Muscle layer of duodenum (tissue), 2 donors: ENCODE data around the gene ZNF385B.

Experiments used
- H3K27ac ChIP-seq: one replicate; pipeline ENCODE4 v1.7.0; 2013; ENCODE audit warnings: mild to moderate bottlenecking, low read length
- H3K27me3 ChIP-seq: one replicate; pipeline ENCODE4 v1.7.0; 2013; ENCODE audit warnings: low read depth, mild to moderate bottlenecking, control low read depth, low read length
- H3K36me3 ChIP-seq, 2 donors: one replicate each; pipeline ENCODE4 v1.7.0; 2013; ENCODE audit warnings: low read length in 2 of 2, control low read depth in 1 of 2, mild to moderate bottlenecking in 1 of 2; ENCODE audit not compliant: insufficient read depth in 2 of 2, control insufficient read depth in 1 of 2
- H3K4me1 ChIP-seq, 2 donors: one replicate each; pipeline ENCODE4 v1.7.0; 2013; ENCODE audit warnings: low read length in 2 of 2, mild to moderate bottlenecking in 2 of 2, control low read depth in 1 of 2, moderate library complexity in 1 of 2; ENCODE audit not compliant: insufficient read depth in 2 of 2, control insufficient read depth in 1 of 2
- H3K4me3 ChIP-seq, 2 donors: one replicate each; pipeline ENCODE4 v1.7.0; 2013; ENCODE audit warnings: low read length in 2 of 2, low read depth in 1 of 2, mild to moderate bottlenecking in 1 of 2
- H3K9me3 ChIP-seq, 2 donors: one replicate each; pipeline ENCODE4 v1.7.0; 2013; ENCODE audit warnings: low read length in 2 of 2, control low read depth in 1 of 2, mild to moderate bottlenecking in 1 of 2; ENCODE audit not compliant: control insufficient read depth in 1 of 2
- donor health status: healthy.

ZNF385B gene

GRCh38 chr2:179772346-179772745, 89.1 kb downstream of the ZNF385B start:
- no peaks in the 10 kb centered on the region for H3K36me3 ChIP-seq
- H3K27ac ChIP-seq: no peak overlapping the region
- H3K4me3 ChIP-seq: no peak overlapping the region
- peaks cover 0 to 12% of the 10 kb centered on the region in 2 donors for H3K4me1 ChIP-seq
- no peaks in the 10 kb centered on the region for H3K9me3 ChIP-seq
- H3K27me3 ChIP-seq: no peaks in the 10 kb centered on the region

- Histone ChIP-seq H3K27me3 (no peaks in the 10 kb centered on the region), H3K4me1 (peaks cover 0 to 12% of the 10 kb centered on the region in 2 donors), H3K4me3 (no peak overlapping the region), H3K9me3 (no peaks in the 10 kb centered on the region), H3K27ac (no peak overlapping the region), H3K36me3 (no peaks in the 10 kb centered on the region)
These were observed 89.6 kb downstream of the ZNF385B start for GRCh38 chr2:179771791-179772190.

- H3K4me3 ChIP-seq: no peak overlapping the region
- no peak overlapping the region for H3K27ac ChIP-seq
- no peaks in the 10 kb centered on the region for H3K36me3 ChIP-seq
- no peaks in the 10 kb centered on the region for H3K9me3 ChIP-seq
- H3K27me3 ChIP-seq: no peaks in the 10 kb centered on the region
- H3K4me1 ChIP-seq: peaks cover 0 to 12% of the 10 kb centered on the region in 2 donors
These were observed 91.4 kb downstream of the ZNF385B start for GRCh38 chr2:179770029-179770428.

GRCh38 chr2:179769323-179769722, 92.1 kb downstream of the ZNF385B start:
- Histone ChIP-seq H3K4me3 (no peak overlapping the region), H3K36me3 (no peaks in the 10 kb centered on the region), H3K27me3 (no peaks in the 10 kb centered on the region), H3K27ac (no peak overlapping the region), H3K4me1 (peaks cover 0 to 12% of the 10 kb centered on the region in 2 donors), H3K9me3 (no peaks in the 10 kb centered on the region)

GRCh38 chr2:179768765-179769164, 92.6 kb downstream of the ZNF385B start:
- no peaks in the 10 kb centered on the region for H3K9me3 ChIP-seq
- H3K27me3 ChIP-seq: no peaks in the 10 kb centered on the region
- H3K27ac ChIP-seq: no peak overlapping the region
- no peak overlapping the region for H3K4me3 ChIP-seq
- H3K36me3 ChIP-seq: no peaks in the 10 kb centered on the region
- H3K4me1 ChIP-seq: peaks cover 0 to 12% of the 10 kb centered on the region in 2 donors

- Histone ChIP-seq H3K9me3 (no peaks in the 10 kb centered on the region), H3K4me1 (peaks cover 0 to 12% of the 10 kb centered on the region in 2 donors), H3K36me3 (no peaks in the 10 kb centered on the region), H3K27me3 (no peaks in the 10 kb centered on the region), H3K27ac (no peak overlapping the region), H3K4me3 (no peak overlapping the region)
These were observed 95.7 kb downstream of the ZNF385B start for GRCh38 chr2:179765666-179766065.

- H3K9me3 ChIP-seq: no peaks in the 10 kb centered on the region
- H3K27ac ChIP-seq: no peak overlapping the region
- no peaks in the 10 kb centered on the region for H3K36me3 ChIP-seq
- peaks cover 0 to 12% of the 10 kb centered on the region in 2 donors for H3K4me1 ChIP-seq
- H3K4me3 ChIP-seq: no peak overlapping the region
- H3K27me3 ChIP-seq: no peaks in the 10 kb centered on the region
These were observed 96.7 kb downstream of the ZNF385B start for GRCh38 chr2:179764710-179765109.

- Histone ChIP-seq H3K9me3 (peaks cover 0 to 3% of the 10 kb centered on the region in 2 donors), H3K4me3 (no peak overlapping the region), H3K36me3 (no peaks in the 10 kb centered on the region), H3K27ac (no peak overlapping the region), H3K4me1 (no peaks in the 10 kb centered on the region), H3K27me3 (no peaks in the 10 kb centered on the region)
These were observed 102.8 kb downstream of the ZNF385B start for GRCh38 chr2:179758636-179759035.

- Histone ChIP-seq H3K27me3 (no peaks in the 10 kb centered on the region), H3K27ac (no peak overlapping the region), H3K36me3 (no peaks in the 10 kb centered on the region), H3K4me1 (no peaks in the 10 kb centered on the region), H3K9me3 (no peaks in the 10 kb centered on the region), H3K4me3 (no peak overlapping the region)
These were observed 110.1 kb downstream of the ZNF385B start for GRCh38 chr2:179751163-179751809.

GRCh38 chr2:179749210-179749609, 112.2 kb downstream of the ZNF385B start:
- no peaks in the 10 kb centered on the region for H3K9me3 ChIP-seq
- H3K27ac ChIP-seq: no peak overlapping the region
- no peaks in the 10 kb centered on the region for H3K36me3 ChIP-seq
- no peak overlapping the region for H3K4me3 ChIP-seq
- H3K4me1 ChIP-seq: no peaks in the 10 kb centered on the region
- H3K27me3 ChIP-seq: no peaks in the 10 kb centered on the region

- Histone ChIP-seq H3K4me1 (no peaks in the 10 kb centered on the region), H3K36me3 (no peaks in the 10 kb centered on the region), H3K9me3 (no peaks in the 10 kb centered on the region), H3K4me3 (no peak overlapping the region), H3K27ac (no peak overlapping the region), H3K27me3 (no peaks in the 10 kb centered on the region)
These were observed 114.4 kb downstream of the ZNF385B start for GRCh38 chr2:179746981-179747380.

GRCh38 chr2:179745635-179746256, 115.7 kb downstream of the ZNF385B start:
- Histone ChIP-seq H3K9me3 (no peaks in the 10 kb centered on the region), H3K4me3 (no peak overlapping the region), H3K36me3 (no peaks in the 10 kb centered on the region), H3K4me1 (no peaks in the 10 kb centered on the region), H3K27me3 (no peaks in the 10 kb centered on the region), H3K27ac (no peak overlapping the region)
